SK-N-SH (cell line): ENCODE results near the gene TTC22. TPM values are rescaled to one million over a fixed set of nuclear protein-coding genes. Genes with fewer than 3 reads are reported as not detected.

Experiments
- CTCF ChIA-PET: fragments of 300-600, 350-600 bp; formaldehyde crosslinking; extraction: SDS; loops from one replicate; lab custom pipeline; 2021; lab: Yijun Ruan, JAX
- POLR2A ChIA-PET: fragments of 350-600 bp; sonication (Branson Sonifier 250); formaldehyde crosslinking; extraction: SDS; loops from one replicate; lab custom pipeline; 2020; ENCODE audit warnings: antibody characterized with exemption, inconsistent platforms; lab: Yijun Ruan, JAX
- DNase-seq: peaks from one replicate; pipeline ENCODE4 v3.0.0; 2012
- H2AFZ ChIP-seq: fragments of 200-600 bp; sonication (generic); 2 replicates; pipeline ENCODE4 v1.8.1; 2016; ENCODE audit warnings: antibody characterized with exemption, mild to moderate bottlenecking, low read depth
- H3F3A ChIP-seq: fragments of 200-600 bp; sonication (generic); replicated peaks from 2 replicates; pipeline ENCODE3; 2016; ENCODE audit warnings: antibody characterized with exemption, mild to moderate bottlenecking; ENCODE audit not compliant: insufficient read depth
- H3K27ac ChIP-seq, 2 experiments: fragments of 200-500 bp in 1 of 2; fragments of 200-600 bp in 1 of 2; sonication (Bioruptor generic) in 1 of 2; sonication (generic), shearing (Covaris generic) in 1 of 2; 2 replicates each; pipeline versions ENCODE4 v1.5.1 to v1.6.1; 2014 to 2016; ENCODE audit warnings: low read depth in 2 of 2, inconsistent platforms in 1 of 2, low read length in 1 of 2, mild to moderate bottlenecking in 1 of 2, mixed read lengths in 1 of 2
- H3K27me3 ChIP-seq: fragments of 200-600 bp; sonication (generic), shearing (Covaris generic); 2 replicates; pipeline ENCODE4 v1.6.1; 2016; ENCODE audit warnings: mixed run types; ENCODE audit not compliant: insufficient read depth
- H3K36me3 ChIP-seq, 2 experiments: fragments of 200-500 bp in 1 of 2; fragments of 200-600 bp in 1 of 2; sonication (Bioruptor generic) in 1 of 2; sonication (generic) in 1 of 2; replicated peaks in 1 of 2; 2 replicates each; pipeline versions ENCODE3 to v1.5.1; 2014 to 2016; ENCODE audit warnings: low read length in 1 of 2, mild to moderate bottlenecking in 1 of 2; ENCODE audit not compliant: insufficient read depth in 2 of 2, control insufficient read depth in 1 of 2
- H3K4me1 ChIP-seq, 2 experiments: fragments of 200-500 bp in 1 of 2; fragments of 200-600 bp in 1 of 2; sonication (Bioruptor generic) in 1 of 2; sonication (generic), shearing (Covaris generic) in 1 of 2; 2 replicates each; pipeline versions ENCODE4 v1.5.1 to v1.6.1; 2014 to 2016; ENCODE audit warnings: low read depth in 1 of 2, low read length in 1 of 2, mixed run types in 1 of 2; ENCODE audit not compliant: insufficient read depth in 2 of 2, control insufficient read depth in 1 of 2
- H3K4me2 ChIP-seq: fragments of 200-600 bp; sonication (generic), shearing (Covaris generic); 2 replicates; pipeline ENCODE4 v1.6.1; 2017; ENCODE audit warnings: mixed run types
- H3K4me3 ChIP-seq, 2 experiments: fragments of 200-500 bp in 1 of 2; fragments of 200-600 bp in 1 of 2; sonication (Bioruptor generic) in 1 of 2; sonication (generic), shearing (Covaris generic) in 1 of 2; 2 replicates each; pipeline versions ENCODE4 v1.5.1 to v1.8.1; 2014 to 2016; ENCODE audit warnings: low read depth in 2 of 2, inconsistent platforms in 1 of 2, low read length in 1 of 2, mild to moderate bottlenecking in 1 of 2, mixed read lengths in 1 of 2, moderate library complexity in 1 of 2
- H3K79me2 ChIP-seq: fragments of 200-600 bp; sonication (generic); 2 replicates; pipeline ENCODE4 v1.8.1; 2017; ENCODE audit warnings: mild to moderate bottlenecking; ENCODE audit not compliant: insufficient read depth
- H3K9ac ChIP-seq: fragments of 200-600 bp; sonication (generic); 2 replicates; pipeline ENCODE4 v1.6.1; 2017; ENCODE audit warnings: mixed run types
- H3K9me2 ChIP-seq: fragments of 200-600 bp; sonication (generic); 2 replicates; pipeline ENCODE4 v1.6.1; 2017; ENCODE audit warnings: mixed run types
- H3K9me3 ChIP-seq: fragments of 200-600 bp; sonication (generic); 2 replicates; pipeline ENCODE4 v1.6.1; 2017; ENCODE audit warnings: mixed run types, mild to moderate bottlenecking, moderate library complexity
- H4K20me1 ChIP-seq: fragments of 200-600 bp; sonication (generic); 2 replicates; pipeline ENCODE4 v1.6.1; 2017; ENCODE audit warnings: mild to moderate bottlenecking, mixed run types; ENCODE audit not compliant: insufficient read depth
- CHD2 ChIP-seq: fragments of 150-350 bp; IDR thresholded peaks from 2 replicates; pipeline ENCODE4 v1.6.1; 2018; ENCODE audit warnings: low read length; ENCODE audit not compliant: partially characterized antibody
- EP300 ChIP-seq, 2 experiments: IDR thresholded peaks; 2 replicates each; pipeline versions ENCODE4 v1.4.0 to v1.6.1; 2012; ENCODE audit warnings: borderline replicate concordance in 1 of 2, low read depth in 1 of 2, low read length in 1 of 2
- FOSL2 ChIP-seq: IDR thresholded peaks from 2 replicates; pipeline ENCODE4 v1.4.0; 2012; ENCODE audit warnings: low read depth, mild to moderate bottlenecking, moderate library complexity, borderline replicate concordance
- FOXJ3 ChIP-seq: sonication (generic); formaldehyde crosslinking; IDR thresholded peaks from 2 replicates; pipeline ENCODE4 v1.5.1; 2020; ENCODE audit warnings: mild to moderate bottlenecking, missing genetic modification reagents
- FOXM1 ChIP-seq: IDR thresholded peaks from 2 replicates; pipeline ENCODE4 v1.4.0; 2012; ENCODE audit warnings: low read depth, mild to moderate bottlenecking
- GABPA ChIP-seq: IDR thresholded peaks from 2 replicates; pipeline ENCODE4 v1.4.0; 2012; ENCODE audit warnings: low read depth, mild to moderate bottlenecking
- GATA2 ChIP-seq: sonication (generic); formaldehyde crosslinking; IDR thresholded peaks from 2 replicates; pipeline ENCODE4 v1.5.0; 2020; ENCODE audit warnings: mild to moderate bottlenecking, missing genetic modification reagents
- JUND ChIP-seq: IDR thresholded peaks from 2 replicates; pipeline ENCODE4 v1.4.0; 2012
- MXI1 ChIP-seq: IDR thresholded peaks from 2 replicates; pipeline ENCODE4 v1.6.1; 2012; ENCODE audit warnings: mild to moderate bottlenecking, low read depth, low read length, improper control_type of control experiment
- NRF1 ChIP-seq: IDR thresholded peaks from 2 replicates; pipeline ENCODE4 v1.6.1; 2012; ENCODE audit warnings: low read depth, mild to moderate bottlenecking, low read length
- PBX3 ChIP-seq: IDR thresholded peaks from 2 replicates; pipeline ENCODE4; 2012
- RAD21 ChIP-seq: IDR thresholded peaks from 2 replicates; pipeline ENCODE4 v1.6.1; 2012; ENCODE audit warnings: mild to moderate bottlenecking, low read length
- RFX5 ChIP-seq: IDR thresholded peaks from 2 replicates; pipeline ENCODE4 v1.6.1; 2012; ENCODE audit warnings: mild to moderate bottlenecking, improper control_type of control experiment, low read length
- RXRA ChIP-seq: IDR thresholded peaks from 2 replicates; pipeline ENCODE4 v1.4.0; 2012; ENCODE audit warnings: low read depth, mild to moderate bottlenecking, borderline replicate concordance
- SMC3 ChIP-seq: IDR thresholded peaks from 2 replicates; pipeline ENCODE4 v1.6.1; 2012; ENCODE audit warnings: low read depth, low read length, improper control_type of control experiment
- TAF1 ChIP-seq: IDR thresholded peaks from 2 replicates; pipeline ENCODE4 v1.6.1; 2012; ENCODE audit warnings: low read depth, mild to moderate bottlenecking, low read length, moderate library complexity, borderline replicate concordance
- TEAD4 ChIP-seq: IDR thresholded peaks from 2 replicates; pipeline ENCODE4 v1.4.0; 2012; ENCODE audit warnings: mild to moderate bottlenecking, borderline replicate concordance; ENCODE audit not compliant: insufficient read depth
- YY1 ChIP-seq: IDR thresholded peaks from 2 replicates; pipeline ENCODE4 v1.4.0; 2012; ENCODE audit warnings: low read depth, mild to moderate bottlenecking
- WGBS: methylation state at CpG from one replicate; pipeline ENCODE4 v1.1.6; 2017; ENCODE audit warnings: low lambda C conversion rate; 5-methylcytosine and 5-hydroxymethylcytosine counted together
- polyA plus RNA-seq, 3 experiments: library from polyadenylated mRNA; depleted of rRNA; stranded (reverse); fragments of >200 nt; gene quantifications; 2 replicates each; pipeline ENCODE4 v1.2.3, GENCODE V29; 2012
- TF ChIP-seq, protein P1 (sequence below): IDR thresholded peaks from 2 replicates; pipeline ENCODE4 v1.6.1; 2012; ENCODE audit warnings: mild to moderate bottlenecking, low read depth, low read length, moderate library complexity
- TF ChIP-seq, protein P2 (sequence below): fragments of 200-600 bp; sonication (generic); IDR thresholded peaks from 2 replicates; pipeline ENCODE4 v1.6.1; 2017; ENCODE audit warnings: antibody characterized with exemption, mild to moderate bottlenecking, moderate library complexity

The TTC22 gene
- polyA plus RNA-seq, 1 of the 3 experiments (the other 2 are of a cell fraction) = not detected

DNA sequence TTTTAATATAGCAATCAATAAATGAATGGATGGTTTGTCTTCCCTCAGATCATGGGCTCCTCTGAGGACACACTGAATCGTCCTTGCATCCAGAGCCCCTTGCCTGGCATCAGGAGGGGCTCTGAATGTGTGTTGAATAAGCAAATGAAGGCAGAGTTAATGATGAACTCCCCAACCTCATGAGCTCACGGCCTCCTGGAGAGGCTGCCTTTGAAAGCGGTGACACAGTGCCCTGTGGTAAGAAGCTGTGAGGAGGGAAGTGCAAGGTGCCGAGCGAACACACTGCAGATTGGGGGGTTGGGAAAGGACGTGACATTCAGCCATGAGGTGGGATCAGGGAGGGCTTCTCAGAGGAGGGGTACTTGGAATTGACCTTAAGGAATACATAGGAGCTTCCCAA, 33.6 kb downstream of the TTC22 start:
- no peak overlapping the region for H3K9ac ChIP-seq
- H4K20me1 ChIP-seq = no peaks in the 10 kb centered on the region
- no peaks in the 10 kb centered on the region for H3K9me2 ChIP-seq
- CTCF ChIA-PET = interaction anchor here (1.1 to 5.0 kb wide), 4 partner anchors 25 to 95 kb away, joined by 3 to 17 read pairs (median 4); no protein-coding TSS in a partner anchor
- no peaks in the 10 kb centered on the region for H3K36me3 ChIP-seq
- no peak for DNase-seq
- POLR2A ChIA-PET = no interaction called here
- no peak overlapping the region for H3K4me2 ChIP-seq
- H3K4me3 ChIP-seq = no peak overlapping the region
- H3F3A ChIP-seq = no peaks in the 10 kb centered on the region
- peaks cover 16% of the 10 kb centered on the region for H3K79me2 ChIP-seq
- no peaks in the 10 kb centered on the region for H3K27me3 ChIP-seq
- peaks cover 8 to 14% of the 10 kb centered on the region in 2 experiments; a peak in 3 of 4 replicates for H3K4me1 ChIP-seq
- TF ChIP-seq TAF1 (no peak), GABPA (no peak), EP300 (IDR thresholded peaks at IDR 0.05; ENCODE audit: borderline replicate concordance in 1 of 2, low read depth in 1 of 2, low read length in 1 of 2) (no peak), MXI1 (no peak), GATA2 (no peak), NRF1 (no peak), YY1 (no peak), JUND (no peak), TEAD4 (no peak), RXRA (no peak), FOXJ3 (CRISPR knock-in tag) (no peak), SMC3 (no peak), PBX3 (no peak), CHD2 (no peak), RFX5 (no peak), FOSL2 (no peak), RAD21 (no peak), FOXM1 (no peak)
- TF ChIP-seq, protein P1, sequence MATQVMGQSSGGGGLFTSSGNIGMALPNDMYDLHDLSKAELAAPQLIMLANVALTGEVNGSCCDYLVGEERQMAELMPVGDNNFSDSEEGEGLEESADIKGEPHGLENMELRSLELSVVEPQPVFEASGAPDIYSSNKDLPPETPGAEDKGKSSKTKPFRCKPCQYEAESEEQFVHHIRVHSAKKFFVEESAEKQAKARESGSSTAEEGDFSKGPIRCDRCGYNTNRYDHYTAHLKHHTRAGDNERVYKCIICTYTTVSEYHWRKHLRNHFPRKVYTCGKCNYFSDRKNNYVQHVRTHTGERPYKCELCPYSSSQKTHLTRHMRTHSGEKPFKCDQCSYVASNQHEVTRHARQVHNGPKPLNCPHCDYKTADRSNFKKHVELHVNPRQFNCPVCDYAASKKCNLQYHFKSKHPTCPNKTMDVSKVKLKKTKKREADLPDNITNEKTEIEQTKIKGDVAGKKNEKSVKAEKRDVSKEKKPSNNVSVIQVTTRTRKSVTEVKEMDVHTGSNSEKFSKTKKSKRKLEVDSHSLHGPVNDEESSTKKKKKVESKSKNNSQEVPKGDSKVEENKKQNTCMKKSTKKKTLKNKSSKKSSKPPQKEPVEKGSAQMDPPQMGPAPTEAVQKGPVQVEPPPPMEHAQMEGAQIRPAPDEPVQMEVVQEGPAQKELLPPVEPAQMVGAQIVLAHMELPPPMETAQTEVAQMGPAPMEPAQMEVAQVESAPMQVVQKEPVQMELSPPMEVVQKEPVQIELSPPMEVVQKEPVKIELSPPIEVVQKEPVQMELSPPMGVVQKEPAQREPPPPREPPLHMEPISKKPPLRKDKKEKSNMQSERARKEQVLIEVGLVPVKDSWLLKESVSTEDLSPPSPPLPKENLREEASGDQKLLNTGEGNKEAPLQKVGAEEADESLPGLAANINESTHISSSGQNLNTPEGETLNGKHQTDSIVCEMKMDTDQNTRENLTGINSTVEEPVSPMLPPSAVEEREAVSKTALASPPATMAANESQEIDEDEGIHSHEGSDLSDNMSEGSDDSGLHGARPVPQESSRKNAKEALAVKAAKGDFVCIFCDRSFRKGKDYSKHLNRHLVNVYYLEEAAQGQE = no peak
- TF ChIP-seq, protein P2, sequence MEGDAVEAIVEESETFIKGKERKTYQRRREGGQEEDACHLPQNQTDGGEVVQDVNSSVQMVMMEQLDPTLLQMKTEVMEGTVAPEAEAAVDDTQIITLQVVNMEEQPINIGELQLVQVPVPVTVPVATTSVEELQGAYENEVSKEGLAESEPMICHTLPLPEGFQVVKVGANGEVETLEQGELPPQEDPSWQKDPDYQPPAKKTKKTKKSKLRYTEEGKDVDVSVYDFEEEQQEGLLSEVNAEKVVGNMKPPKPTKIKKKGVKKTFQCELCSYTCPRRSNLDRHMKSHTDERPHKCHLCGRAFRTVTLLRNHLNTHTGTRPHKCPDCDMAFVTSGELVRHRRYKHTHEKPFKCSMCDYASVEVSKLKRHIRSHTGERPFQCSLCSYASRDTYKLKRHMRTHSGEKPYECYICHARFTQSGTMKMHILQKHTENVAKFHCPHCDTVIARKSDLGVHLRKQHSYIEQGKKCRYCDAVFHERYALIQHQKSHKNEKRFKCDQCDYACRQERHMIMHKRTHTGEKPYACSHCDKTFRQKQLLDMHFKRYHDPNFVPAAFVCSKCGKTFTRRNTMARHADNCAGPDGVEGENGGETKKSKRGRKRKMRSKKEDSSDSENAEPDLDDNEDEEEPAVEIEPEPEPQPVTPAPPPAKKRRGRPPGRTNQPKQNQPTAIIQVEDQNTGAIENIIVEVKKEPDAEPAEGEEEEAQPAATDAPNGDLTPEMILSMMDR = no peak
- TF ChIP-seq, all 33 proteins: peak for 0
- Histone ChIP-seq H2AFZ (no peak overlapping the region), H3K9me3 (no peaks in the 10 kb centered on the region), H3K27ac (no peak overlapping the region)
- 47% methylated on average over 6 of the region's 6 CpGs for WGBS
